BJ (cell line): ENCODE data around the gene ALG12. TPM values are rescaled to one million over a fixed set of nuclear protein-coding genes. Genes with fewer than 3 reads are reported as not detected.

Experiments
- CTCF ChIA-PET: fragments of 350-600 bp; formaldehyde crosslinking; extraction: SDS; loops from one replicate; lab custom pipeline; 2021; ENCODE audit warnings: antibody characterized with exemption, inconsistent platforms; lab: Yijun Ruan, JAX
- POLR2A ChIA-PET: fragments of 300-600 bp; sonication (Branson Sonifier 250); formaldehyde crosslinking; extraction: SDS; loops from one replicate; lab custom pipeline; 2021; ENCODE audit warnings: antibody characterized with exemption; lab: Charles Lee
- DNase-seq: peaks from one replicate; pipeline ENCODE4 v3.0.0-alpha.2; 2011; ENCODE audit warnings: low read depth
- H3K27me3 ChIP-seq: 2 replicates; pipeline ENCODE4 v1.6.0; 2011; ENCODE audit warnings: low read length; ENCODE audit not compliant: control insufficient read depth, insufficient read depth
- H3K36me3 ChIP-seq: 2 replicates; pipeline ENCODE4 v1.5.1; 2011; ENCODE audit warnings: low read length; ENCODE audit not compliant: control insufficient read depth, insufficient read depth
- H3K4me3 ChIP-seq: 2 replicates; pipeline ENCODE4 v1.5.1; 2011; ENCODE audit warnings: low read depth, mild to moderate bottlenecking, control low read depth, low read length
- CTCF ChIP-seq: IDR thresholded peaks from 2 replicates; pipeline ENCODE4 v1.5.1; 2011; ENCODE audit warnings: low read depth, mild to moderate bottlenecking, control low read depth, inconsistent platforms, low read length, moderate library complexity; ENCODE audit not compliant: insufficient read depth
- polyA plus RNA-seq: library from polyadenylated mRNA; depleted of rRNA; stranded (reverse); fragments of >200 nt; gene quantifications from 2 replicates; pipeline ENCODE4 v1.2.3, GENCODE V29; 2011

ALG12 gene
- polyA plus RNA-seq, 1 experiment, result 7.9 TPM

GRCh38 chr22:49956914-49957825, 38.9 kb upstream of the ALG12 start:
- peaks cover 3% of the 10 kb centered on the region for H3K36me3 ChIP-seq
- POLR2A ChIA-PET, result no interaction called here
- no peaks in the 10 kb centered on the region for H3K27me3 ChIP-seq
- no peak for TF ChIP-seq CTCF
- DNase-seq, result no peak
- CTCF ChIA-PET, result interaction anchor here (1.2 kb wide), 1 partner anchor 26 kb away, joined by 3 read pairs; no protein-coding TSS in a partner anchor
- H3K4me3 ChIP-seq, result no peak overlapping the region

- Histone ChIP-seq H3K36me3 (no peaks in the 10 kb centered on the region), H3K4me3 (no peak overlapping the region), H3K27me3 (no peaks in the 10 kb centered on the region)
- no peak for DNase-seq
- POLR2A ChIA-PET, result no interaction called here
- TF ChIP-seq CTCF, result no peak
- CTCF ChIA-PET, result no interaction called here
These were observed 38.2 kb upstream of the ALG12 start for GRCh38 chr22:49956418-49956770.

- POLR2A ChIA-PET, result no interaction called here
- no peak for TF ChIP-seq CTCF
- no peak for DNase-seq
- no peak overlapping the region for H3K4me3 ChIP-seq
- H3K36me3 ChIP-seq, result no peaks in the 10 kb centered on the region
- CTCF ChIA-PET, result no interaction called here
- no peaks in the 10 kb centered on the region for H3K27me3 ChIP-seq
These were observed 37.6 kb upstream of the ALG12 start for GRCh38 chr22:49955581-49956417.

GRCh38 chr22:49954991-49955580, 36.8 kb upstream of the ALG12 start:
- ChIA-PET POLR2A (no interaction called here), CTCF (no interaction called here)
- Histone ChIP-seq H3K4me3 (no peak overlapping the region), H3K27me3 (no peaks in the 10 kb centered on the region), H3K36me3 (no peaks in the 10 kb centered on the region)
- TF ChIP-seq CTCF, result no peak
- no peak for DNase-seq

GRCh38 chr22:49954354-49954753, 36.1 kb upstream of the ALG12 start:
- no peak for TF ChIP-seq CTCF
- DNase-seq, result no peak
- no peak overlapping the region for H3K4me3 ChIP-seq
- POLR2A ChIA-PET, result no interaction called here
- H3K36me3 ChIP-seq, result no peaks in the 10 kb centered on the region
- H3K27me3 ChIP-seq, result no peaks in the 10 kb centered on the region
- CTCF ChIA-PET, result interaction anchor here (0.7 kb wide), 1 partner anchor 38 kb away, joined by 3 read pairs; no protein-coding TSS in a partner anchor
